ENCODE measurements around the gene TRPC4. TPM values are rescaled to one million over a fixed set of nuclear protein-coding genes. Genes with fewer than 3 reads are reported as not detected.

Gene TRPC4
- total RNA-seq, 1 experiment from 2014 or later = not detected

DNA sequence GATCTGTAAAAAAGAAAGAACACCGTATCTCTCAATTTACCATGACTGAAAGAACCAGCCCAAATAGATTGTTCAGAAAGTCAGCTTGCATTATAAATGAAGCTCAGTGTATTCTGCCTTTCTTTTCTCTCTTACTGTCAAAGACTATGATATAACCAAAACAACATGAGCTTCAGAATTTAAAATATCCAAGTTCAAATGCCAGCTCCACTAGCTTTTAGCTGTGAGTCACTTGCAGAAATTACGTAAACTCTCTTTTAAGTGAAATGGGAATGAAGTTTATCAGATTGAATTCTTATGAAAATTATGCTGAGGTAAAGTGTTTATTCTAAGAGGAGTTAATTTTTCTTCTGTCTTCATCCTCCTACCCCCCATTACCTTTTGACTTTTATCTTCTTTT, 251.0 kb downstream of the TRPC4 start:
- TF ChIP-seq CTCF (IDR thresholded peaks at IDR 0.05; ENCODE audit: unreplicated experiment) = no peak
- no peak overlapping the region for H3K27ac Mint-ChIP-seq (ENCODE audit: low read depth, unreplicated experiment)
- DNase-seq (ENCODE audit: unreplicated experiment) = peak; percentile 30
- H3K4me1 Mint-ChIP-seq (ENCODE audit: insufficient read depth, unreplicated experiment) = peaks cover 16% of the 10 kb centered on the region
- H3K27me3 Mint-ChIP-seq (ENCODE audit: insufficient read depth, unreplicated experiment) = no peaks in the 10 kb centered on the region
- H3K36me3 Mint-ChIP-seq (ENCODE audit: insufficient read depth, unreplicated experiment) = no peaks in the 10 kb centered on the region
- ChIA-PET CTCF (interaction anchor here (0.6 to 1.8 kb wide), 3 partner anchors 581 to 1243 kb away, joined by 3 to 5 read pairs (median 4); no protein-coding TSS in a partner anchor), POLR2A (interaction anchor here (1.0 kb wide), 1 partner anchor 26 kb away, joined by 3 read pairs; no protein-coding TSS in a partner anchor)
- no peak overlapping the region for H3K4me3 Mint-ChIP-seq (ENCODE audit: unreplicated experiment)
- H3K9me3 Mint-ChIP-seq (ENCODE audit: unreplicated experiment) = no peaks in the 10 kb centered on the region
- BruUV-seq (replicated peaks) = no TSS peak
- intact Hi-C loops (cut with micrococcal nuclease) = no loop called here

DNA sequence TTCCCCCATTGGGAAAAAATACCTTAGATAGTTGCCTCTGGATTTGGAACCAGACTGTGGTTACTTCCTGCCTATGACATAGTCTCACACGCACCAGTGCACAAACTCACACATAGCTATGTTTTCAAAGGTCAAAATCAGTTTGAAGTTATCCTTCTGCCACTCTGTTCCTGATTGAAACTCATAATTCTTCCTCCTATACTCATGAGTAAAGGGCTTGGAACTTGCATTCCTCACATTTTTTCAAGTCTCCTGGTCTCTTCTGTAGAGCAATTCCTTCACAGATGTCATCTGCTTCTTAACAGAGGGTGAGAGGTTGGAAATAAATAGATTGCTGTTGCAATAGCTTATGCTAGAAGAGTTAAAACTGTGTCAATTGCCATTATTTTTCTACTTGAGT, 252.4 kb downstream of the TRPC4 start:
- no peaks in the 10 kb centered on the region for H3K27me3 Mint-ChIP-seq (ENCODE audit: insufficient read depth, unreplicated experiment)
- no peak overlapping the region for H3K4me3 Mint-ChIP-seq (ENCODE audit: unreplicated experiment)
- BruUV-seq (replicated peaks) = no TSS peak
- peak overlapping the region; percentile 24 for H3K27ac Mint-ChIP-seq (ENCODE audit: low read depth, unreplicated experiment)
- peaks cover 16% of the 10 kb centered on the region for H3K4me1 Mint-ChIP-seq (ENCODE audit: insufficient read depth, unreplicated experiment)
- no peaks in the 10 kb centered on the region for H3K36me3 Mint-ChIP-seq (ENCODE audit: insufficient read depth, unreplicated experiment)
- no peaks in the 10 kb centered on the region for H3K9me3 Mint-ChIP-seq (ENCODE audit: unreplicated experiment)
- DNase-seq (ENCODE audit: unreplicated experiment) = peak; percentile 41
- intact Hi-C loops (cut with micrococcal nuclease) = no loop called here
- no peak for TF ChIP-seq CTCF (IDR thresholded peaks at IDR 0.05; ENCODE audit: unreplicated experiment)
- CTCF ChIA-PET = interaction anchor here (0.7 to 1.8 kb wide), 4 partner anchors 547 to 1299 kb away, joined by 3 to 5 read pairs (median 4); no protein-coding TSS in a partner anchor
- POLR2A ChIA-PET = interaction anchor here (1.0 kb wide), 1 partner anchor 733 kb away, joined by 3 read pairs; the partner anchor contains the start of gene UFM1

GRCh38 chr13:37616131-37616530, 253.4 kb downstream of the TRPC4 start:
- no peaks in the 10 kb centered on the region for H3K36me3 Mint-ChIP-seq (ENCODE audit: insufficient read depth, unreplicated experiment)
- no peak overlapping the region for H3K27ac Mint-ChIP-seq (ENCODE audit: low read depth, unreplicated experiment)
- DNase-seq (ENCODE audit: unreplicated experiment) = no peak
- POLR2A ChIA-PET = no interaction called here
- BruUV-seq (replicated peaks) = no TSS peak
- H3K4me3 Mint-ChIP-seq (ENCODE audit: unreplicated experiment) = no peak overlapping the region
- CTCF ChIA-PET = interaction anchor here (1.5 kb wide), 1 partner anchor 1300 kb away, joined by 4 read pairs; no protein-coding TSS in a partner anchor
- intact Hi-C loops (cut with micrococcal nuclease) = no loop called here
- H3K4me1 Mint-ChIP-seq (ENCODE audit: insufficient read depth, unreplicated experiment) = peaks cover 16% of the 10 kb centered on the region
- no peaks in the 10 kb centered on the region for H3K27me3 Mint-ChIP-seq (ENCODE audit: insufficient read depth, unreplicated experiment)
- TF ChIP-seq CTCF (IDR thresholded peaks at IDR 0.05; ENCODE audit: unreplicated experiment) = no peak
- no peaks in the 10 kb centered on the region for H3K9me3 Mint-ChIP-seq (ENCODE audit: unreplicated experiment)

GRCh38 chr13:37615276-37615675, 254.3 kb downstream of the TRPC4 start:
- CTCF ChIA-PET = no interaction called here
- no peaks in the 10 kb centered on the region for H3K9me3 Mint-ChIP-seq (ENCODE audit: unreplicated experiment)
- H3K36me3 Mint-ChIP-seq (ENCODE audit: insufficient read depth, unreplicated experiment) = no peaks in the 10 kb centered on the region
- H3K4me1 Mint-ChIP-seq (ENCODE audit: insufficient read depth, unreplicated experiment) = peaks cover 16% of the 10 kb centered on the region
- no peak overlapping the region for H3K27ac Mint-ChIP-seq (ENCODE audit: low read depth, unreplicated experiment)
- POLR2A ChIA-PET = interaction anchor here (0.7 kb wide), 1 partner anchor 734 kb away, joined by 3 read pairs; the partner anchor contains the start of gene UFM1
- no peak overlapping the region for H3K4me3 Mint-ChIP-seq (ENCODE audit: unreplicated experiment)
- no peak for TF ChIP-seq CTCF (IDR thresholded peaks at IDR 0.05; ENCODE audit: unreplicated experiment)
- H3K27me3 Mint-ChIP-seq (ENCODE audit: insufficient read depth, unreplicated experiment) = no peaks in the 10 kb centered on the region
- no peak for DNase-seq (ENCODE audit: unreplicated experiment)
- intact Hi-C loops (cut with micrococcal nuclease) = no loop called here
- BruUV-seq (replicated peaks) = no TSS peak
